C4-2B (cell line): ENCODE data around the gene TAF3.

ENCODE experiments used
- H3K27ac ChIP-seq: fragments of 450-650 bp; 2 replicates; pipeline ENCODE4 v1.5.1; 2017
- CTCF ChIP-seq: fragments of 450-650 bp; conservative IDR thresholded peaks from 2 replicates; pipeline ENCODE4 v1.5.1; 2017; ENCODE audit warnings: mild to moderate bottlenecking
- ZFX ChIP-seq: fragments of 450-650 bp; IDR thresholded peaks from 2 replicates; pipeline ENCODE4 v1.6.1; 2017

Gene TAF3

GRCh38 chr10:7915923-7916536 is 97.7 kb downstream of the TAF3 start:
- peak overlapping the region; percentile 19; the same call in 1 of the 2 replicates for H3K27ac ChIP-seq
- TF ChIP-seq ZFX (no peak), CTCF (no peak)

- TF ChIP-seq CTCF = no peak
- no peak for TF ChIP-seq ZFX
- no peak overlapping the region for H3K27ac ChIP-seq
Observed at GRCh38 chr10:7917736-7918135, 99.4 kb downstream of the TAF3 start.

GRCh38 chr10:7922707-7923106 is 104.4 kb downstream of the TAF3 start:
- no peak for TF ChIP-seq ZFX
- no peak for TF ChIP-seq CTCF
- no peak overlapping the region for H3K27ac ChIP-seq

GRCh38 chr10:7928536-7928935 is 110.2 kb downstream of the TAF3 start:
- no peak for TF ChIP-seq ZFX
- H3K27ac ChIP-seq = no peak overlapping the region

GRCh38 chr10:7932301-7933036 is 114.2 kb downstream of the TAF3 start:
- H3K27ac ChIP-seq = no peak overlapping the region
- TF ChIP-seq CTCF = no peak
- no peak for TF ChIP-seq ZFX

GRCh38 chr10:7933262-7933661 is 115.0 kb downstream of the TAF3 start:
- no peak overlapping the region for H3K27ac ChIP-seq

GRCh38 chr10:7933757-7934156 is 115.5 kb downstream of the TAF3 start:
- no peak overlapping the region for H3K27ac ChIP-seq
- TF ChIP-seq CTCF (no peak), ZFX (no peak)

More at GRCh38 chr10:7933262-7933661, 115.0 kb downstream of the TAF3 start:
- TF ChIP-seq CTCF = no peak
- no peak for TF ChIP-seq ZFX
